Lower leg skin (tissue), 3 donors: ENCODE measurements around the gene ABCA6.

Experiments
- POLR2A ChIP-seq, 2 donors: fragments of 450-650 bp; IDR thresholded peaks; one replicate each; pipeline ENCODE4 v1.6.1; 2016 to 2017; ENCODE audit warnings: antibody characterized with exemption in 2 of 2, mild to moderate bottlenecking in 1 of 2, moderate library complexity in 1 of 2
- TF ChIP-seq, protein P1 (sequence below), 3 donors: fragments of 450-650 bp; IDR thresholded peaks; one replicate each; pipeline ENCODE4 v1.5.1; 2016; ENCODE audit warnings: antibody characterized with exemption in 3 of 3, mild to moderate bottlenecking in 3 of 3, moderate library complexity in 2 of 3

DNA sequence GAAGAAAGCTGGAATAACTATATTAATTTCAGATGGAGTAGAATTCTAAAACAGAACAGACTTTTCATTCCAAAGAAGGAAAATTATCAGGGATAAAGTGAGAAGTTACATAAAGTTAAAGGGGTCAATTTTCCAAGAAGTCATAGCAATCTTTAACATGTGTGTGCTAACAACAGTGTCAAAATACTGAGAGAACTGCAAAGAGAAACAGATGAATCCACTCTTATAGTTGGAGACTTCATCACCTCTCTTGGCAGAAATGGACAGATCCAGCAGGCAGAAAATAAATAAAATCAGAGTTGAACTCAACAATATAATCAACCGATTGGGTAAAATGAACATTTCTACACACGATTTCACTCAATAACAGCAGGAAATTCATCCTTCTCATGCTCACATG lies 86.4 kb downstream of the ABCA6 start:
- TF ChIP-seq, protein P1, sequence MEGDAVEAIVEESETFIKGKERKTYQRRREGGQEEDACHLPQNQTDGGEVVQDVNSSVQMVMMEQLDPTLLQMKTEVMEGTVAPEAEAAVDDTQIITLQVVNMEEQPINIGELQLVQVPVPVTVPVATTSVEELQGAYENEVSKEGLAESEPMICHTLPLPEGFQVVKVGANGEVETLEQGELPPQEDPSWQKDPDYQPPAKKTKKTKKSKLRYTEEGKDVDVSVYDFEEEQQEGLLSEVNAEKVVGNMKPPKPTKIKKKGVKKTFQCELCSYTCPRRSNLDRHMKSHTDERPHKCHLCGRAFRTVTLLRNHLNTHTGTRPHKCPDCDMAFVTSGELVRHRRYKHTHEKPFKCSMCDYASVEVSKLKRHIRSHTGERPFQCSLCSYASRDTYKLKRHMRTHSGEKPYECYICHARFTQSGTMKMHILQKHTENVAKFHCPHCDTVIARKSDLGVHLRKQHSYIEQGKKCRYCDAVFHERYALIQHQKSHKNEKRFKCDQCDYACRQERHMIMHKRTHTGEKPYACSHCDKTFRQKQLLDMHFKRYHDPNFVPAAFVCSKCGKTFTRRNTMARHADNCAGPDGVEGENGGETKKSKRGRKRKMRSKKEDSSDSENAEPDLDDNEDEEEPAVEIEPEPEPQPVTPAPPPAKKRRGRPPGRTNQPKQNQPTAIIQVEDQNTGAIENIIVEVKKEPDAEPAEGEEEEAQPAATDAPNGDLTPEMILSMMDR (IDR thresholded peaks at IDR 0.05) = no peak
- no peak for TF ChIP-seq POLR2A (IDR thresholded peaks at IDR 0.05)
